ENCODE results near the gene DNAH7. TPM values are rescaled to one million over a fixed set of nuclear protein-coding genes. Genes with fewer than 3 reads are reported as not detected.

The DNAH7 gene
- total RNA-seq, 4 donors from 2014 or later: 1.6 to 5.0 (median 3.0) TPM

GRCh38 chr2:195961873-195962272 is 106.8 kb downstream of the DNAH7 start:
- Histone ChIP-seq H3K36me3 (no peaks in the 10 kb centered on the region), H3K4me1 (no peaks in the 10 kb centered on the region), H3K27ac (no peak overlapping the region), H3K4me3 (no peak overlapping the region), H3K9me3 (no peaks in the 10 kb centered on the region), H3K27me3 (no peaks in the 10 kb centered on the region)
- 82 to 84% methylated on average over 5 of the region's 5 CpGs for WGBS, 2 donors
- TF ChIP-seq CTCF (IDR thresholded peaks at IDR 0.05): no peak
- TF ChIP-seq POLR2A (IDR thresholded peaks at IDR 0.05): no peak
- TF ChIP-seq EP300 (IDR thresholded peaks at IDR 0.05): no peak
- no peak for DNase-seq (ENCODE audit: low spot score in 2 of 2)

- Histone ChIP-seq H3K27me3 (no peaks in the 10 kb centered on the region), H3K4me3 (no peak overlapping the region), H3K9me3 (no peaks in the 10 kb centered on the region), H3K4me1 (no peaks in the 10 kb centered on the region), H3K27ac (no peak overlapping the region), H3K36me3 (no peaks in the 10 kb centered on the region)
- WGBS, 2 donors: 92 to 96% methylated on average over 2 of the region's 2 CpGs
- TF ChIP-seq EP300 (IDR thresholded peaks at IDR 0.05) (no peak), CTCF (IDR thresholded peaks at IDR 0.05) (no peak), POLR2A (IDR thresholded peaks at IDR 0.05) (no peak)
- DNase-seq (ENCODE audit: low spot score in 2 of 2): no peak
These were observed 109.3 kb downstream of the DNAH7 start for GRCh38 chr2:195959341-195959740.

DNA sequence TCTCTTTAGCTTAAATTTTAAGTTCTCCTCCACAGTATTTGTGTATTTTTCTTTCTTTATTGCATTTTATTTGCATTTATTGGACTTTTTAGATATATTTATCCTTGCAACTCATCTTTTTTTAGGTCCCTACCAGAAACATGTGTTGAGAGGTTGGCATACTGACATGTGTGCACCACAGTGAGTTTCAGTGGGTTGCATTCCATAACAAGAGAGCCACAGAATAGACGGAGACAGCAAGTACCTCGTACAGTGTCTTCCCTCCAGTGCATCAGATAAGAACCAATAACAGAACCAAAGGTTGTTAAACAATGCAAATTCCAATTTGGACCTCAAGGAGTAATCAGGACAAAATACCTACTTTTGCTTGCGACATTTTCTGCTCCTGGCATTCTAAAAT is 111.9 kb downstream of the DNAH7 start:
- Histone ChIP-seq H3K4me3 (no peak overlapping the region), H3K27ac (no peak overlapping the region), H3K9me3 (peaks cover 0 to 16% (median 0%) of the 10 kb centered on the region in 4 donors), H3K27me3 (no peaks in the 10 kb centered on the region), H3K36me3 (no peaks in the 10 kb centered on the region), H3K4me1 (no peaks in the 10 kb centered on the region)
- no peak for DNase-seq (ENCODE audit: low spot score in 2 of 2)
- 88 to 89% methylated on average over 3 of the region's 3 CpGs for WGBS, 2 donors
- TF ChIP-seq CTCF (IDR thresholded peaks at IDR 0.05) (no peak), EP300 (IDR thresholded peaks at IDR 0.05) (no peak), POLR2A (IDR thresholded peaks at IDR 0.05) (no peak)

GRCh38 chr2:195945056-195945455 is 123.6 kb downstream of the DNAH7 start:
- Histone ChIP-seq H3K27me3 (no peaks in the 10 kb centered on the region), H3K4me3 (no peak overlapping the region), H3K36me3 (no peaks in the 10 kb centered on the region), H3K27ac (no peak overlapping the region), H3K4me1 (no peaks in the 10 kb centered on the region), H3K9me3 (peaks cover 0 to 5% (median 0%) of the 10 kb centered on the region in 4 donors)
- TF ChIP-seq POLR2A (IDR thresholded peaks at IDR 0.05) (no peak), EP300 (IDR thresholded peaks at IDR 0.05) (no peak), CTCF (IDR thresholded peaks at IDR 0.05) (no peak)
- DNase-seq (ENCODE audit: low spot score in 2 of 2): no peak

DNA sequence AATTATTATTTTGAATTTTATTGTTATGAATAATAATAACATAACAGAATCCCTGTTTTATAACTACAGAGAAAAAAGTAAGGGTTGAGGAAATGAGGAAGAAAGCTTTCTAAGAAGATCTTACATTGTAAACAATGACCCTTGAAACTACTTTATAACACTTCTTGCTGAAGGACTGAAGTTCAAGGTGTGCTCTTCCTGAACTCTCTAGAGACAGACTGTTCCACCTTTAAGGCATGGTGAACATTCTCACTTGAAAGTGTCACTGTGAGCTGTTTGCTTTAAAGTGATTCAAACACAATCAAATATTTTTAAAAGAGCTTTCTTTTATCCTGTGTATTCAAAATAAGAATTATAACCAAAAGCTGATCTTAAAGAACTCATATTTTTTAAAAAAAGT is 131.5 kb downstream of the DNAH7 start:
- DNase-seq (ENCODE audit: low spot score in 2 of 2): no peak
- H3K36me3 ChIP-seq: no peaks in the 10 kb centered on the region
- peaks cover 0 to 3% (median 0%) of the 10 kb centered on the region in 4 donors for H3K9me3 ChIP-seq
- no peak for TF ChIP-seq POLR2A (IDR thresholded peaks at IDR 0.05)
- no peak for TF ChIP-seq EP300 (IDR thresholded peaks at IDR 0.05)
- TF ChIP-seq CTCF (IDR thresholded peaks at IDR 0.05): no peak
- no peak overlapping the region for H3K4me3 ChIP-seq
- H3K27me3 ChIP-seq: no peaks in the 10 kb centered on the region
- no peaks in the 10 kb centered on the region for H3K4me1 ChIP-seq
- H3K27ac ChIP-seq: no peak overlapping the region

All from tibial nerve (tissue), 4 donors.